Natural killer cell (primary cell): ENCODE results near the gene PTEN. TPM values are rescaled to one million over a fixed set of nuclear protein-coding genes. Genes with fewer than 3 reads are reported as not detected.

Source experiments
- ATAC-seq, 3 donors: fragments of 150-1000 bp in 2 of 3; fragments of 200-7000 bp in 1 of 3; cut with Tn5 transposase; 1 replicate in 1 of 3; 2 replicates in 2 of 3; pipeline ENCODE4 v1.10.0; 2021; ENCODE audit warnings: mild to moderate bottlenecking in 2 of 3, moderate library complexity in 2 of 3
- DNase-seq, 2 donors: peaks; one replicate each; pipeline versions ENCODE4 v3.0.0 to v3.0.0-alpha.2; 2013 to 2021; ENCODE audit warnings: mixed read lengths in 1 of 2
- H3K27ac ChIP-seq: one replicate; pipeline ENCODE4 v1.5.1; 2013; ENCODE audit warnings: mild to moderate bottlenecking, low read length
- H3K27me3 ChIP-seq: one replicate; pipeline ENCODE4 v1.6.1; 2013; ENCODE audit warnings: low read length; ENCODE audit not compliant: control insufficient read depth, insufficient read depth
- H3K36me3 ChIP-seq: one replicate; pipeline ENCODE4 v1.6.1; 2013; ENCODE audit warnings: low read length; ENCODE audit not compliant: control insufficient read depth, insufficient read depth
- H3K4me1 ChIP-seq: one replicate; pipeline ENCODE4 v1.6.1; 2013; ENCODE audit warnings: low read length; ENCODE audit not compliant: control insufficient read depth, insufficient read depth
- H3K4me3 ChIP-seq: one replicate; pipeline ENCODE4 v1.5.1; 2013; ENCODE audit warnings: low read length
- H3K9me3 ChIP-seq: one replicate; pipeline ENCODE4 v1.6.1; 2013; ENCODE audit warnings: low read length; ENCODE audit not compliant: control insufficient read depth, insufficient read depth
- H3K27ac Mint-ChIP-seq, 2 donors: one replicate each; pipeline ENCODE4 v1.8.0; 2022; ENCODE audit warnings: mild to moderate bottlenecking in 2 of 2, mixed read lengths in 2 of 2, moderate library complexity in 1 of 2
- H3K27me3 Mint-ChIP-seq, 2 donors: one replicate each; pipeline ENCODE4 v1.8.0; 2022; ENCODE audit warnings: low read depth in 2 of 2, mixed read lengths in 2 of 2
- H3K36me3 Mint-ChIP-seq: one replicate; pipeline ENCODE4 v1.8.0; 2022; ENCODE audit warnings: mixed read lengths
- H3K4me1 Mint-ChIP-seq, 2 donors: one replicate each; pipeline ENCODE4 v1.8.0; 2022; ENCODE audit warnings: mixed read lengths in 2 of 2
- H3K4me3 Mint-ChIP-seq: one replicate; pipeline ENCODE4 v1.8.0; 2022; ENCODE audit warnings: mild to moderate bottlenecking, moderate library complexity, mixed read lengths
- H3K9me3 Mint-ChIP-seq, 2 donors: one replicate each; pipeline ENCODE4 v1.8.0; 2022; ENCODE audit warnings: mixed read lengths in 2 of 2
- CTCF ChIP-seq: fragments of 200-600 bp; IDR thresholded peaks from one replicate; pipeline ENCODE4 v1.8.0; 2022; ENCODE audit warnings: antibody characterized with exemption
- WGBS: methylation state at CpG from one replicate; pipeline ENCODE4 v1.1.7; 2013; ENCODE audit warnings: missing lambda C conversion rate; ENCODE audit not compliant: insufficient coverage; 5-methylcytosine and 5-hydroxymethylcytosine counted together
- intact Hi-C: fragments of 100-400 bp; cut with micrococcal nuclease; formaldehyde crosslinking; loops from one replicate; pipeline ENCODE4 v1.14.2; 2022
- total RNA-seq, 4 donors: library from RNA; stranded (reverse); fragments of 120-200 nt in 1 of 4; gene quantifications; one replicate each; pipeline versions ENCODE4 v1.2.3 to v1.2.4, GENCODE V29; 2013 to 2022

Gene PTEN
- total RNA-seq, 3 donors from 2014 or later (not counting 1 experiment from before 2014, with no cell fraction given): 107 to 142 (median 121) TPM

- no peaks in the 10 kb centered on the region for H3K9me3 ChIP-seq
- H3K4me1 ChIP-seq: no peaks in the 10 kb centered on the region
- H3K36me3 ChIP-seq: no peaks in the 10 kb centered on the region
- H3K27ac Mint-ChIP-seq: no peak overlapping the region
- no CpG with 5 or more reads among the region's 4 CpGs for WGBS
- H3K4me3 ChIP-seq: no peak overlapping the region
- no peaks in the 10 kb centered on the region for H3K27me3 Mint-ChIP-seq
- intact Hi-C loops: no loop called here
- H3K4me3 Mint-ChIP-seq: no peak overlapping the region
- H3K4me1 Mint-ChIP-seq: no peaks in the 10 kb centered on the region
- H3K27me3 ChIP-seq: no peaks in the 10 kb centered on the region
- no peak for DNase-seq
- no peak overlapping the region for H3K27ac ChIP-seq
- H3K36me3 Mint-ChIP-seq: no peaks in the 10 kb centered on the region
- TF ChIP-seq CTCF: no peak
- H3K9me3 Mint-ChIP-seq: no peaks in the 10 kb centered on the region
- no peak for ATAC-seq
Measured at GRCh38 chr10:88012641-88013040, 149.2 kb downstream of the PTEN start.

- Histone ChIP-seq H3K4me3 (no peak overlapping the region), H3K36me3 (no peaks in the 10 kb centered on the region), H3K27ac (no peak overlapping the region), H3K9me3 (no peaks in the 10 kb centered on the region), H3K4me1 (no peaks in the 10 kb centered on the region), H3K27me3 (no peaks in the 10 kb centered on the region)
- H3K27ac Mint-ChIP-seq: no peak overlapping the region
- H3K4me3 Mint-ChIP-seq: no peak overlapping the region
- H3K36me3 Mint-ChIP-seq: no peaks in the 10 kb centered on the region
- no peaks in the 10 kb centered on the region for H3K4me1 Mint-ChIP-seq
- peaks cover 0 to 2% of the 10 kb centered on the region in 2 donors for H3K27me3 Mint-ChIP-seq
- no CpG with 5 or more reads among the region's 1 CpG for WGBS
- no peaks in the 10 kb centered on the region for H3K9me3 Mint-ChIP-seq
- ATAC-seq (no peak), DNase-seq (no peak)
- intact Hi-C loops: no loop called here
- no peak for TF ChIP-seq CTCF
Measured at GRCh38 chr10:88017781-88018180, 154.4 kb downstream of the PTEN start.

GRCh38 chr10:88019753-88020152 is 156.3 kb downstream of the PTEN start:
- H3K4me1 Mint-ChIP-seq: no peaks in the 10 kb centered on the region
- H3K4me3 ChIP-seq: no peak overlapping the region
- H3K9me3 ChIP-seq: no peaks in the 10 kb centered on the region
- ATAC-seq (no peak), DNase-seq (no peak)
- H3K27ac Mint-ChIP-seq: no peak overlapping the region
- no peaks in the 10 kb centered on the region for H3K36me3 Mint-ChIP-seq
- intact Hi-C loops: no loop called here
- no peaks in the 10 kb centered on the region for H3K4me1 ChIP-seq
- no peaks in the 10 kb centered on the region for H3K36me3 ChIP-seq
- no peak for TF ChIP-seq CTCF
- H3K27me3 ChIP-seq: no peaks in the 10 kb centered on the region
- WGBS: 88% methylated on average over 1 of the region's 1 CpG
- no peak overlapping the region for H3K27ac ChIP-seq
- peaks cover 0 to 2% of the 10 kb centered on the region in 2 donors for H3K27me3 Mint-ChIP-seq
- no peak overlapping the region for H3K4me3 Mint-ChIP-seq
- no peaks in the 10 kb centered on the region for H3K9me3 Mint-ChIP-seq

Other genes with a start within 250 kb of the PTEN start
- gene PAPSS2, start 203.7 kb upstream of the PTEN start, total RNA-seq: 1 to 10 TPM in 1 of 3 donors, under 1 TPM in 1, not detected in 1; 0.13 to 1.1 TPM
- gene ATAD1, start 45.4 kb upstream of the PTEN start, total RNA-seq: 10 to 100 TPM; 37.5 to 55.2 (median 43.0) TPM
- gene KLLN, start 92 bp upstream of the PTEN start, total RNA-seq: under 1 TPM; 0.68 to 0.73 (median 0.70) TPM